Endothelial cell of umbilical vein (primary cell): Measurements from ENCODE around the gene PCGF2.

Experiments used
- FOS ChIP-seq: IDR thresholded peaks from 2 replicates; pipeline ENCODE4 v1.6.1; 2011; ENCODE audit warnings: mild to moderate bottlenecking, low read length, moderate library complexity, borderline replicate concordance; ENCODE audit not compliant: insufficient read depth
- POLR2A ChIP-seq: IDR thresholded peaks from 2 replicates; pipeline ENCODE4 v1.6.1; 2012; ENCODE audit warnings: low read depth, mild to moderate bottlenecking, control low read depth, low read length
- TF ChIP-seq, protein P1 (sequence below), 2 donors: IDR thresholded peaks; 1 replicate in 1 of 2; 2 replicates in 1 of 2; pipeline ENCODE4 v1.5.1; 2011; ENCODE audit warnings: low read length in 2 of 2, mild to moderate bottlenecking in 2 of 2, moderate library complexity in 2 of 2, control low read depth in 1 of 2, inconsistent platforms in 1 of 2, low read depth in 1 of 2; ENCODE audit not compliant: insufficient read depth in 1 of 2; ENCODE audit errors: extremely low read depth in 1 of 2

GRCh38 chr17:38740044-38740443 is 8.1 kb downstream of the PCGF2 start:
- TF ChIP-seq, protein P1, sequence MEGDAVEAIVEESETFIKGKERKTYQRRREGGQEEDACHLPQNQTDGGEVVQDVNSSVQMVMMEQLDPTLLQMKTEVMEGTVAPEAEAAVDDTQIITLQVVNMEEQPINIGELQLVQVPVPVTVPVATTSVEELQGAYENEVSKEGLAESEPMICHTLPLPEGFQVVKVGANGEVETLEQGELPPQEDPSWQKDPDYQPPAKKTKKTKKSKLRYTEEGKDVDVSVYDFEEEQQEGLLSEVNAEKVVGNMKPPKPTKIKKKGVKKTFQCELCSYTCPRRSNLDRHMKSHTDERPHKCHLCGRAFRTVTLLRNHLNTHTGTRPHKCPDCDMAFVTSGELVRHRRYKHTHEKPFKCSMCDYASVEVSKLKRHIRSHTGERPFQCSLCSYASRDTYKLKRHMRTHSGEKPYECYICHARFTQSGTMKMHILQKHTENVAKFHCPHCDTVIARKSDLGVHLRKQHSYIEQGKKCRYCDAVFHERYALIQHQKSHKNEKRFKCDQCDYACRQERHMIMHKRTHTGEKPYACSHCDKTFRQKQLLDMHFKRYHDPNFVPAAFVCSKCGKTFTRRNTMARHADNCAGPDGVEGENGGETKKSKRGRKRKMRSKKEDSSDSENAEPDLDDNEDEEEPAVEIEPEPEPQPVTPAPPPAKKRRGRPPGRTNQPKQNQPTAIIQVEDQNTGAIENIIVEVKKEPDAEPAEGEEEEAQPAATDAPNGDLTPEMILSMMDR (IDR thresholded peaks at IDR 0.05; ENCODE audit: extremely low read depth in 1 of 2, insufficient read depth in 1 of 2, low read depth in 1 of 2, low read length in 2 of 2): no peak
- no peak for TF ChIP-seq POLR2A
- no peak for TF ChIP-seq FOS
